Adrenal gland (tissue), 5 donors: ENCODE measurements around the gene C13orf46.

Source experiments
- CTCF ChIP-seq, 6 experiments: fragments of 450-650 bp in 4 of 6; fragments of 200-600 bp in 2 of 6; sonication (generic) in 1 of 6; IDR thresholded peaks; 1 replicate in 5 of 6; 2 replicates in 1 of 6; pipeline versions ENCODE4 v1.5.1 to v1.8.0; 2016 to 2021; ENCODE audit warnings: antibody characterized with exemption in 6 of 6, mild to moderate bottlenecking in 2 of 6, moderate library complexity in 1 of 6
- POLR2A ChIP-seq, 2 donors: fragments of 450-650 bp; IDR thresholded peaks; one replicate each; pipeline ENCODE4 v1.6.1; 2017; ENCODE audit warnings: antibody characterized with exemption in 2 of 2, mild to moderate bottlenecking in 2 of 2, moderate library complexity in 1 of 2
- donor health status: DM: no; HTN: no; CAD: no.

- no peak for TF ChIP-seq POLR2A (IDR thresholded peaks at IDR 0.05)
- TF ChIP-seq CTCF (IDR thresholded peaks at IDR 0.05): no peak
These were observed 2.2 kb downstream of the C13orf46 start for GRCh38 chr13:113971471-113972231.
